HEK293T (cell line): ENCODE results near the gene STXBP6.
A peak's percentile ranks its signal among the peaks of the same experiment; 100 is the strongest.

Source experiments
- CTCF ChIA-PET: fragments of 350-600 bp; formaldehyde crosslinking; extraction: SDS; loops from one replicate; lab custom pipeline; 2021; ENCODE audit warnings: antibody characterized with exemption, inconsistent platforms; lab: Yijun Ruan, JAX
- POLR2A ChIA-PET: fragments of 350-600 bp; formaldehyde crosslinking; extraction: SDS; loops from one replicate; lab custom pipeline; 2020; ENCODE audit warnings: antibody characterized with exemption, inconsistent platforms; lab: Yijun Ruan, JAX
- DNase-seq: peaks from one replicate; pipeline ENCODE4 v3.0.0; 2012; ENCODE audit warnings: mixed read lengths; ENCODE audit errors: extremely low spot score
- ARNT ChIP-seq: fragments of 450-650 bp; IDR thresholded peaks from 2 replicates; pipeline ENCODE4 v1.6.1; 2017; ENCODE audit warnings: mild to moderate bottlenecking
- BHLHE40 ChIP-seq: fragments of 450-650 bp; IDR thresholded peaks from 2 replicates; pipeline ENCODE4 v1.6.1; 2016; ENCODE audit warnings: mild to moderate bottlenecking, moderate library complexity, borderline replicate concordance
- CTBP1 ChIP-seq: fragments of 450-650 bp; IDR thresholded peaks from 2 replicates; pipeline ENCODE4 v1.6.1; 2016; ENCODE audit warnings: borderline replicate concordance
- ELF4 ChIP-seq: fragments of 450-650 bp; IDR thresholded peaks from 2 replicates; pipeline ENCODE4 v1.6.1; 2017; ENCODE audit warnings: antibody characterized with exemption
- FOXA1 ChIP-seq: fragments of 450-650 bp; IDR thresholded peaks from 2 replicates; pipeline ENCODE4 v1.6.1; 2016; ENCODE audit warnings: mild to moderate bottlenecking
- FOXK2 ChIP-seq: fragments of 450-650 bp; IDR thresholded peaks from 2 replicates; pipeline ENCODE4 v1.6.1; 2016; ENCODE audit warnings: mild to moderate bottlenecking
- FOXM1 ChIP-seq: fragments of 450-650 bp; IDR thresholded peaks from 2 replicates; pipeline ENCODE4 v1.6.1; 2017; ENCODE audit warnings: mild to moderate bottlenecking, borderline replicate concordance
- HDGF ChIP-seq: fragments of 450-650 bp; IDR thresholded peaks from 2 replicates; pipeline ENCODE4 v1.6.1; 2017; ENCODE audit warnings: antibody characterized with exemption, borderline replicate concordance
- L3MBTL2 ChIP-seq: fragments of 450-650 bp; conservative IDR thresholded peaks from 2 replicates; pipeline ENCODE4 v1.6.1; 2016; ENCODE audit warnings: mild to moderate bottlenecking
- LEF1 ChIP-seq: fragments of 450-650 bp; IDR thresholded peaks from 2 replicates; pipeline ENCODE4 v1.6.1; 2017; ENCODE audit warnings: mild to moderate bottlenecking, borderline replicate concordance
- NFRKB ChIP-seq: fragments of 450-650 bp; IDR thresholded peaks from 2 replicates; pipeline ENCODE4 v1.6.1; 2016; ENCODE audit warnings: mild to moderate bottlenecking, moderate library complexity
- PKNOX1 ChIP-seq: fragments of 450-650 bp; IDR thresholded peaks from 2 replicates; pipeline ENCODE4 v1.6.1; 2016
- SP1 ChIP-seq: fragments of 450-650 bp; IDR thresholded peaks from 2 replicates; pipeline ENCODE4 v1.6.1; 2017
- SUZ12 ChIP-seq: fragments of 450-650 bp; IDR thresholded peaks from 2 replicates; pipeline ENCODE4 v1.6.1; 2016; ENCODE audit warnings: mild to moderate bottlenecking
- TARDBP ChIP-seq: fragments of 450-650 bp; IDR thresholded peaks from 2 replicates; pipeline ENCODE4 v1.6.1; 2016
- ZNF384 ChIP-seq: fragments of 450-650 bp; IDR thresholded peaks from 2 replicates; pipeline ENCODE4 v1.6.1; 2016

STXBP6 gene

GRCh38 chr14:24813089-24813815, 236.7 kb downstream of the STXBP6 start:
- TF ChIP-seq NFRKB (no peak), FOXM1 (no peak), BHLHE40 (no peak), L3MBTL2 (no peak), TARDBP (no peak), SUZ12 (no peak), LEF1 (no peak), ELF4 (no peak), ARNT (no peak), SP1 (no peak), FOXK2 (no peak), CTBP1 (no peak), HDGF (no peak), FOXA1 (no peak), PKNOX1 (no peak), ZNF384 (no peak)
- ChIA-PET POLR2A (no interaction called here), CTCF (no interaction called here)
- no peak for DNase-seq

GRCh38 chr14:24809135-24809534, 240.8 kb downstream of the STXBP6 start:
- ChIA-PET POLR2A (no interaction called here), CTCF (interaction anchor here (1.0 kb wide), 1 partner anchor 323 kb away, joined by 3 read pairs; no protein-coding TSS in a partner anchor)
- TF ChIP-seq NFRKB (no peak), ELF4 (no peak), FOXA1 (no peak), LEF1 (no peak), ARNT (no peak), CTBP1 (no peak), SP1 (no peak), HDGF (no peak), FOXK2 (no peak), PKNOX1 (no peak), FOXM1 (no peak), L3MBTL2 (no peak), ZNF384 (no peak), SUZ12 (no peak), TARDBP (no peak), BHLHE40 (no peak)
- DNase-seq: no peak

GRCh38 chr14:24808412-24808811, 241.5 kb downstream of the STXBP6 start:
- POLR2A ChIA-PET: no interaction called here
- CTCF ChIA-PET: interaction anchor here (0.6 kb wide), 1 partner anchor 176 kb away, joined by 3 read pairs; no protein-coding TSS in a partner anchor

GRCh38 chr14:24806061-24806678, 243.8 kb downstream of the STXBP6 start:
- ChIA-PET POLR2A (interaction anchor here (1.0 kb wide), 1 partner anchor 18 kb away, joined by 3 read pairs; no protein-coding TSS in a partner anchor), CTCF (interaction anchor here (0.5 to 2.8 kb wide), 19 partner anchors 8 to 432 kb away, joined by 3 to 29 read pairs (median 4); no protein-coding TSS in a partner anchor)
- no peak for TF ChIP-seq FOXK2
- no peak for TF ChIP-seq TARDBP
- TF ChIP-seq LEF1: no peak
- TF ChIP-seq ARNT: no peak
- TF ChIP-seq FOXM1: no peak
- no peak for TF ChIP-seq NFRKB
- no peak for TF ChIP-seq SUZ12
- no peak for TF ChIP-seq ELF4
- no peak for TF ChIP-seq BHLHE40
- no peak for TF ChIP-seq PKNOX1
- no peak for TF ChIP-seq ZNF384
- no peak for TF ChIP-seq SP1
- TF ChIP-seq CTBP1: no peak
- TF ChIP-seq FOXA1: no peak
- TF ChIP-seq HDGF: no peak
- no peak for TF ChIP-seq L3MBTL2
- DNase-seq: peak; percentile 58

More at GRCh38 chr14:24808412-24808811, 241.5 kb downstream of the STXBP6 start:
- no peak for TF ChIP-seq FOXM1
- TF ChIP-seq SUZ12: no peak
- TF ChIP-seq CTBP1: no peak
- TF ChIP-seq FOXK2: no peak
- TF ChIP-seq NFRKB: no peak
- no peak for TF ChIP-seq L3MBTL2
- no peak for TF ChIP-seq BHLHE40
- TF ChIP-seq FOXA1: no peak
- no peak for TF ChIP-seq SP1
- TF ChIP-seq PKNOX1: no peak
- TF ChIP-seq ARNT: no peak
- TF ChIP-seq ZNF384: no peak
- TF ChIP-seq LEF1: no peak
- TF ChIP-seq HDGF: no peak
- no peak for TF ChIP-seq ELF4
- TF ChIP-seq TARDBP: no peak
- DNase-seq: no peak
